Measurements from ENCODE around the gene THNSL1.

- TF ChIP-seq, protein P1, sequence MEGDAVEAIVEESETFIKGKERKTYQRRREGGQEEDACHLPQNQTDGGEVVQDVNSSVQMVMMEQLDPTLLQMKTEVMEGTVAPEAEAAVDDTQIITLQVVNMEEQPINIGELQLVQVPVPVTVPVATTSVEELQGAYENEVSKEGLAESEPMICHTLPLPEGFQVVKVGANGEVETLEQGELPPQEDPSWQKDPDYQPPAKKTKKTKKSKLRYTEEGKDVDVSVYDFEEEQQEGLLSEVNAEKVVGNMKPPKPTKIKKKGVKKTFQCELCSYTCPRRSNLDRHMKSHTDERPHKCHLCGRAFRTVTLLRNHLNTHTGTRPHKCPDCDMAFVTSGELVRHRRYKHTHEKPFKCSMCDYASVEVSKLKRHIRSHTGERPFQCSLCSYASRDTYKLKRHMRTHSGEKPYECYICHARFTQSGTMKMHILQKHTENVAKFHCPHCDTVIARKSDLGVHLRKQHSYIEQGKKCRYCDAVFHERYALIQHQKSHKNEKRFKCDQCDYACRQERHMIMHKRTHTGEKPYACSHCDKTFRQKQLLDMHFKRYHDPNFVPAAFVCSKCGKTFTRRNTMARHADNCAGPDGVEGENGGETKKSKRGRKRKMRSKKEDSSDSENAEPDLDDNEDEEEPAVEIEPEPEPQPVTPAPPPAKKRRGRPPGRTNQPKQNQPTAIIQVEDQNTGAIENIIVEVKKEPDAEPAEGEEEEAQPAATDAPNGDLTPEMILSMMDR (conservative IDR thresholded peaks at IDR 0.05 in 1 of 2, IDR thresholded peaks at IDR 0.05 in 1 of 2; ENCODE audit: low read depth in 1 of 2, low read length in 2 of 2), result no peak
- TF ChIP-seq EZH2 (IDR thresholded peaks at IDR 0.05; ENCODE audit: low read length, missing control alignments), result no peak
Measured at GRCh38 chr10:25071227-25071626, 54.8 kb downstream of the THNSL1 start.
